K562 treated with DMSO at 1 percent for 4 hours (cell line): Measurements from ENCODE around the gene ESF1. TPM values are rescaled to one million over a fixed set of nuclear protein-coding genes. Genes with fewer than 3 reads are reported as not detected.

Experiments used
- total RNA-seq: library from RNA; unstranded; fragments of 300-600 nt; gene quantifications from 2 replicates; pipeline ENCODE4 v1.2.3, GENCODE V29; 2022; ENCODE audit not compliant: insufficient read depth

ESF1 gene, protein sequence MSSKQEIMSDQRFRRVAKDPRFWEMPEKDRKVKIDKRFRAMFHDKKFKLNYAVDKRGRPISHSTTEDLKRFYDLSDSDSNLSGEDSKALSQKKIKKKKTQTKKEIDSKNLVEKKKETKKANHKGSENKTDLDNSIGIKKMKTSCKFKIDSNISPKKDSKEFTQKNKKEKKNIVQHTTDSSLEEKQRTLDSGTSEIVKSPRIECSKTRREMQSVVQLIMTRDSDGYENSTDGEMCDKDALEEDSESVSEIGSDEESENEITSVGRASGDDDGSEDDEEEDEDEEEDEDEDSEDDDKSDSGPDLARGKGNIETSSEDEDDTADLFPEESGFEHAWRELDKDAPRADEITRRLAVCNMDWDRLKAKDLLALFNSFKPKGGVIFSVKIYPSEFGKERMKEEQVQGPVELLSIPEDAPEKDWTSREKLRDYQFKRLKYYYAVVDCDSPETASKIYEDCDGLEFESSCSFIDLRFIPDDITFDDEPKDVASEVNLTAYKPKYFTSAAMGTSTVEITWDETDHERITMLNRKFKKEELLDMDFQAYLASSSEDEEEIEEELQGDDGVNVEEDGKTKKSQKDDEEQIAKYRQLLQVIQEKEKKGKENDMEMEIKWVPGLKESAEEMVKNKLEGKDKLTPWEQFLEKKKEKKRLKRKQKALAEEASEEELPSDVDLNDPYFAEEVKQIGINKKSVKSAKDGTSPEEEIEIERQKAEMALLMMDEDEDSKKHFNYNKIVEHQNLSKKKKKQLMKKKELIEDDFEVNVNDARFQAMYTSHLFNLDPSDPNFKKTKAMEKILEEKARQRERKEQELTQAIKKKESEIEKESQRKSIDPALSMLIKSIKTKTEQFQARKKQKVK
- 5.7 and 10.9 TPM in 2 replicates for total RNA-seq

DNA sequence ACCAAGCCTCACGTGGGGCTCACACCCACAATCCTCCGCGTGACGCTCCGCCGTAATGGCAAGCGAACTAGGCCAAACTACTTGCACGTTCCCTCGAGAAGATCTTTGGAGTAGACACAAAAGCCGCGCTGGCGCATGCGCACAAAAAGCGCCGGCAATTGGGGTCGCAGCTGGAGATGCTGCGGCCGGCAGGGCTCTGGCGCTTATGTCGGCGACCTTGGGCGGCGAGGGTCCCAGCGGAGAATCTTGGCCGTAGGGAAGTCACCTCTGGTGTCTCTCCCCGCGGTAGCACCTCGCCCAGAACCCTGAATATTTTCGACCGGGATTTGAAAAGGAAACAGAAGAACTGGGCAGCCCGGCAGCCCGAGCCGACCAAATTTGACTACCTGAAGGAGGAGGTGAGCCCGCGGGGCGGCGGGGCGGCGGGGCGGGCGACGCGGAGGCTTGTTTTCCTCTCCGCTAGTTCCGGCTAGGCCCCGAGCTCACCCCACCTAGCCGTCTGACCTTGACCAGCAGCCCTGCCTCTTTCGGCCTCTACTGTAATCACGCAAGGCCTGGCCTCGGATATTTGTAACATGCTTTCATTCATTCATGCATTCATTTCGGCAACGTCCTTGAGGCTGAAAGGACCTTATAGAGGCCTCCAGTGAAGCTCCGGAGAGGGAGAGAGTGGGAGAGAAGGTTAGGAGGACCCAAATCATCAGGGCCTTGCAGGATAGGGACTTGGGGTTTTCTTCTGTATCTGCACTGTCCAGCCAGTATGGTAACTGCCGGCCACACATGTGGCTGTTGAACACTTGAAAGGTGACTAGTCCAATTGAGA is at the start of gene ESF1, which contains the start of gene NDUFAF5:
Gene ESF1 (minus strand): TSS at position 27 of the 823 bp plus-strand sequence. CDS start 1,779 bp downstream, outside the sequence.
Gene NDUFAF5 (plus strand): TSS at position 136 of the 823 bp plus-strand sequence. CDS start 41 bp downstream, at position 177.

Other genes with a start within 250 kb of the ESF1 start
- 1.1 and 1.5 TPM in 2 replicates for gene TASP1, start 146.0 kb downstream of the ESF1 start, total RNA-seq
- 6.0 and 10.9 TPM in 2 replicates for gene NDUFAF5, start 109 bp upstream of the ESF1 start, total RNA-seq
- gene SEL1L2, start 205.7 kb upstream of the ESF1 start, total RNA-seq: not detected in 2 replicates
- gene MACROD2, start 210.6 kb upstream of the ESF1 start, total RNA-seq: not detected in 2 replicates